Measurements from ENCODE around the gene LRRC8A.

GRCh38 chr9:128898845-128899565 lies 17.1 kb downstream of the LRRC8A start:
- no peak for TF ChIP-seq CREB1 (IDR thresholded peaks at IDR 0.05; ENCODE audit: low read depth)
- no peak for TF ChIP-seq EP300 (IDR thresholded peaks at IDR 0.05; ENCODE audit: borderline replicate concordance)
- no peak for TF ChIP-seq TEAD4 (IDR thresholded peaks at IDR 0.05)
- no peak for TF ChIP-seq EGR1 (IDR thresholded peaks at IDR 0.05)
- no peak for TF ChIP-seq REST (IDR thresholded peaks at IDR 0.05; ENCODE audit: low read depth)
- TF ChIP-seq FOXM1 (IDR thresholded peaks at IDR 0.05; ENCODE audit: borderline replicate concordance, low read depth): no peak
- TF ChIP-seq RAD21 (IDR thresholded peaks at IDR 0.05; ENCODE audit: low read depth): no peak
- no peak for TF ChIP-seq USF1 (IDR thresholded peaks at IDR 0.05)
- no peak for TF ChIP-seq NFIC (IDR thresholded peaks at IDR 0.05)
- TF ChIP-seq TAF1 (IDR thresholded peaks at IDR 0.05; ENCODE audit: low read depth): no peak
- TF ChIP-seq YY1 (IDR thresholded peaks at IDR 0.05; ENCODE audit: low read depth): no peak
